Neuronal stem cell (in vitro differentiated cells): Measurements from ENCODE around the gene ABLIM3.
A peak's percentile ranks its signal among the peaks of the same experiment; 100 is the strongest.

Experiments
- DNase-seq: peaks from one replicate; pipeline ENCODE4 v3.0.0-alpha.2; 2013; ENCODE audit warnings: low spot score
- H2AFZ ChIP-seq: one replicate; pipeline ENCODE4 v1.6.1; 2013; ENCODE audit warnings: mild to moderate bottlenecking, low read length, inconsistent platforms
- H2AK5ac ChIP-seq: 2 replicates; pipeline ENCODE4 v1.6.1; 2013; ENCODE audit warnings: low read depth, mild to moderate bottlenecking, inconsistent platforms, low read length, moderate library complexity, mixed read lengths
- H2BK120ac ChIP-seq: 2 replicates; pipeline ENCODE4 v1.6.1; 2013; ENCODE audit warnings: low read depth, mild to moderate bottlenecking, inconsistent platforms, low read length, moderate library complexity, mixed read lengths
- H2BK12ac ChIP-seq: one replicate; pipeline ENCODE4 v1.6.1; 2013; ENCODE audit warnings: low read length, inconsistent platforms
- H2BK15ac ChIP-seq: 2 replicates; pipeline ENCODE4 v1.6.1; 2013; ENCODE audit warnings: mild to moderate bottlenecking, low read length, inconsistent platforms, mixed read lengths
- H2BK5ac ChIP-seq: one replicate; pipeline ENCODE4 v1.6.1; 2013; ENCODE audit warnings: inconsistent platforms, mild to moderate bottlenecking, low read length, moderate library complexity
- H3K14ac ChIP-seq: one replicate; pipeline ENCODE4 v1.6.1; 2013; ENCODE audit warnings: low read length, inconsistent platforms
- H3K18ac ChIP-seq: 2 replicates; pipeline ENCODE4 v1.6.1; 2013; ENCODE audit warnings: low read length, inconsistent platforms
- H3K23ac ChIP-seq: 2 replicates; pipeline ENCODE4 v1.6.1; 2013; ENCODE audit warnings: low read depth, mild to moderate bottlenecking, mixed read lengths, low read length, inconsistent platforms; ENCODE audit not compliant: poor library complexity
- H3K27ac ChIP-seq: replicated peaks from 3 replicates; pipeline ENCODE4 v1.5.1; 2013; ENCODE audit warnings: low read length, inconsistent platforms
- H3K27me3 ChIP-seq, 3 experiments: 2 replicates each; pipeline ENCODE4 v1.6.1; 2013; ENCODE audit warnings: low read length in 3 of 3, mild to moderate bottlenecking in 2 of 3, inconsistent platforms in 1 of 3, low read depth in 1 of 3, mixed read lengths in 1 of 3, moderate library complexity in 1 of 3; ENCODE audit not compliant: control insufficient read depth in 3 of 3, insufficient read depth in 3 of 3
- H3K36me3 ChIP-seq, 2 donors: replicated peaks in 1 of 2; 2 replicates each; pipeline ENCODE4 v1.6.1; 2013; ENCODE audit warnings: low read length in 2 of 2; ENCODE audit not compliant: control insufficient read depth in 2 of 2, insufficient read depth in 2 of 2
- H3K4ac ChIP-seq: 2 replicates; pipeline ENCODE4 v1.6.1; 2013; ENCODE audit warnings: inconsistent platforms, mild to moderate bottlenecking, low read length, moderate library complexity
- H3K4me1 ChIP-seq, 2 donors: 1 replicate in 1 of 2; 2 replicates in 1 of 2; pipeline ENCODE4 v1.6.1; 2013; ENCODE audit warnings: low read length in 2 of 2, low read depth in 1 of 2; ENCODE audit not compliant: control insufficient read depth in 2 of 2, insufficient read depth in 1 of 2
- H3K4me2 ChIP-seq: one replicate; pipeline ENCODE4 v1.6.1; 2013; ENCODE audit warnings: mild to moderate bottlenecking, low read length, inconsistent platforms; ENCODE audit not compliant: insufficient read depth, poor library complexity, severe bottlenecking
- H3K4me3 ChIP-seq, 2 donors: 2 replicates each; pipeline ENCODE4 v1.5.1; 2013; ENCODE audit warnings: low read length in 2 of 2, mild to moderate bottlenecking in 2 of 2, inconsistent platforms in 1 of 2, moderate library complexity in 1 of 2
- H3K79me1 ChIP-seq: one replicate; pipeline ENCODE4 v1.6.1; 2013; ENCODE audit warnings: low read depth, mild to moderate bottlenecking, inconsistent platforms, low read length, moderate library complexity
- H3K9ac ChIP-seq: one replicate; pipeline ENCODE4 v1.6.1; 2013; ENCODE audit warnings: mild to moderate bottlenecking, low read depth, low read length, inconsistent platforms; ENCODE audit not compliant: poor library complexity
- H3K9me3 ChIP-seq, 2 donors: replicated peaks in 1 of 2; 2 replicates each; pipeline versions ENCODE3 to v1.6.1; 2013; ENCODE audit warnings: low read length in 2 of 2, mild to moderate bottlenecking in 2 of 2, inconsistent platforms in 1 of 2, low read depth in 1 of 2, mixed read lengths in 1 of 2, moderate library complexity in 1 of 2; ENCODE audit not compliant: control insufficient read depth in 2 of 2, insufficient read depth in 1 of 2
- H4K8ac ChIP-seq: one replicate; pipeline ENCODE4 v1.6.1; 2013; ENCODE audit warnings: low read depth, mild to moderate bottlenecking, inconsistent platforms, low read length, moderate library complexity
- H4K91ac ChIP-seq: one replicate; pipeline ENCODE4 v1.6.1; 2013; ENCODE audit warnings: low read length, low read depth, mild to moderate bottlenecking, inconsistent platforms; ENCODE audit not compliant: poor library complexity
- WGBS, 2 donors: extraction: QIAGEN DNeasy Blood & Tissue Kit; methylation state at CpG; one replicate each; pipeline ENCODE4 v1.1.7; 2013; ENCODE audit warnings: missing lambda C conversion rate in 2 of 2, mixed read lengths in 1 of 2; ENCODE audit not compliant: insufficient read length in 2 of 2, insufficient replicate concordance in 1 of 2; ENCODE audit errors: extremely low coverage in 2 of 2; 5-methylcytosine and 5-hydroxymethylcytosine counted together

Gene ABLIM3

DNA sequence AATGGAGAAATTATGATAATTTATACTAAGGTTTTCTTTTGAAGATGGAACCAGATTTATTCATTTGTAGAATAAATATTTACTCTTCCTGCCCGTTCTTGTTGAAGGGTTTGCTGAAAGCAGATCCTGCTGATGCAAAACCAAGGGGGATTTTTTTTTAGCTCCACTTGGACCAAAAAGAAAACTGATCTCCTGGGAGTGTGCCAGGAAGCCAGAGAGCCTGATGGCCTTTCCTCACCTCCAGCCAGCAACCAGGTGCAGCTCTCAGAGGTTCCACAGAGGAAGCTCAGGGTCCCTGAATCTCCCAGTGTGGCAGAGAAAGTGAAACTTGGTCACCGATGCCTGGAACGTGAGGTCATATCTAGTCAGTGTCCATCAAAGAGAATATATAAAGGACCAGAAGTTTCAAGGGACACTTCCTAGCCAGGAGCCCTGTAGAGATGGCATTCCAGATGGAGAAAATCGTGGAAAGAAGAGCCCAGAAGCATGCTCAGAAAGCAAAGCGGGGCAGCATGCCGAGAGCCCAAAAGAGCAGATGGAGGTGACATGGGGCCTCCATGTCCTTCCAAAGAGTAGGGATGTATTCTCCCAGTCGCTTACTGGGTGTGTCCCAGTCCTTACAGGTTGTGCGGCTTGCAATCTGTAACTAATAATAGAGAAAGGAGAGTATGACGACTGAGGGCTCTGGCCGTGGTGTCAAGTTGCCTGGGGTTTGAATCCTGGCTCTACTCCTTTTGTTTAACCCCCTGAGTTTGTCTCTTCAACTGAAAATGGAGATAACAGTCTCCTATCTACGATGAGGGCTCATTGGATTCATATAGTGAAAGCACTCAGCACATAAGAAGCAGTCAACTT is 142.6 kb downstream of the ABLIM3 start:
- no peak overlapping the region for H4K8ac ChIP-seq
- no peaks in the 10 kb centered on the region for H3K36me3 ChIP-seq
- no peak overlapping the region for H3K14ac ChIP-seq
- no peak overlapping the region for H2AK5ac ChIP-seq
- no peak overlapping the region for H3K4me2 ChIP-seq
- no peak overlapping the region for H3K27ac ChIP-seq
- H3K4me1 ChIP-seq: no peaks in the 10 kb centered on the region
- no peak overlapping the region for H2BK5ac ChIP-seq
- H3K4me3 ChIP-seq: no peak overlapping the region
- peaks cover 0 to 11% (median 0%) of the 10 kb centered on the region in 3 experiments for H3K27me3 ChIP-seq
- no peak overlapping the region for H2BK12ac ChIP-seq
- WGBS, 2 donors: no CpG with 5 or more reads among the region's 11 CpGs
- no peak overlapping the region for H2BK120ac ChIP-seq
- H3K9me3 ChIP-seq: no peaks in the 10 kb centered on the region
- H4K91ac ChIP-seq: no peak overlapping the region
- no peak overlapping the region for H2BK15ac ChIP-seq
- H3K79me1 ChIP-seq: no peaks in the 10 kb centered on the region
- no peak overlapping the region for H3K9ac ChIP-seq
- no peak overlapping the region for H3K4ac ChIP-seq
- H3K23ac ChIP-seq: no peak overlapping the region
- no peak overlapping the region for H2AFZ ChIP-seq
- H3K18ac ChIP-seq: no peak overlapping the region
- no peak for DNase-seq

- no peak overlapping the region for H2BK5ac ChIP-seq
- no peak overlapping the region for H3K27ac ChIP-seq
- no peaks in the 10 kb centered on the region for H3K4me1 ChIP-seq
- no peak overlapping the region for H3K18ac ChIP-seq
- H3K14ac ChIP-seq: no peak overlapping the region
- DNase-seq: no peak
- no peak overlapping the region for H2BK120ac ChIP-seq
- no peaks in the 10 kb centered on the region for H3K36me3 ChIP-seq
- no peaks in the 10 kb centered on the region for H3K9me3 ChIP-seq
- H3K4me3 ChIP-seq: no peak overlapping the region
- H3K27me3 ChIP-seq: peaks cover 0 to 11% (median 0%) of the 10 kb centered on the region in 3 experiments
- H2AFZ ChIP-seq: no peak overlapping the region
- H2BK12ac ChIP-seq: no peak overlapping the region
- H4K91ac ChIP-seq: no peak overlapping the region
- H2BK15ac ChIP-seq: no peak overlapping the region
- no peak overlapping the region for H3K23ac ChIP-seq
- no CpG with 5 or more reads among the region's 5 CpGs for WGBS, 2 donors
- no peak overlapping the region for H3K4me2 ChIP-seq
- H4K8ac ChIP-seq: no peak overlapping the region
- no peak overlapping the region for H2AK5ac ChIP-seq
- H3K79me1 ChIP-seq: no peaks in the 10 kb centered on the region
- no peak overlapping the region for H3K9ac ChIP-seq
- H3K4ac ChIP-seq: no peak overlapping the region
Measured at GRCh38 chr5:149284501-149284900, 143.2 kb downstream of the ABLIM3 start.

GRCh38 chr5:149285153-149285552 is 143.9 kb downstream of the ABLIM3 start:
- no peak overlapping the region for H2BK15ac ChIP-seq
- H3K36me3 ChIP-seq: no peaks in the 10 kb centered on the region
- H2BK120ac ChIP-seq: no peak overlapping the region
- H3K79me1 ChIP-seq: no peaks in the 10 kb centered on the region
- no peak overlapping the region for H3K4ac ChIP-seq
- no peak overlapping the region for H2AFZ ChIP-seq
- no peak overlapping the region for H2BK5ac ChIP-seq
- DNase-seq: no peak
- H3K27ac ChIP-seq: no peak overlapping the region
- H3K9me3 ChIP-seq: no peaks in the 10 kb centered on the region
- H3K4me2 ChIP-seq: no peak overlapping the region
- no peak overlapping the region for H4K8ac ChIP-seq
- H3K4me1 ChIP-seq: no peaks in the 10 kb centered on the region
- no CpG with 5 or more reads among the region's 1 CpG for WGBS, 2 donors
- H2AK5ac ChIP-seq: no peak overlapping the region
- no peak overlapping the region for H3K9ac ChIP-seq
- peaks cover 0 to 11% (median 0%) of the 10 kb centered on the region in 3 experiments for H3K27me3 ChIP-seq
- no peak overlapping the region for H4K91ac ChIP-seq
- no peak overlapping the region for H3K23ac ChIP-seq
- H2BK12ac ChIP-seq: no peak overlapping the region
- no peak overlapping the region for H3K18ac ChIP-seq
- no peak overlapping the region for H3K4me3 ChIP-seq
- no peak overlapping the region for H3K14ac ChIP-seq

GRCh38 chr5:149288436-149288835 is 147.1 kb downstream of the ABLIM3 start:
- Histone ChIP-seq H3K9ac (no peak overlapping the region), H3K18ac (no peak overlapping the region), H2AFZ (peak overlapping the region; percentile 17), H3K4me3 (no peak overlapping the region), H4K8ac (no peak overlapping the region), H2BK120ac (no peak overlapping the region), H3K14ac (no peak overlapping the region), H2BK12ac (no peak overlapping the region), H3K23ac (no peak overlapping the region), H3K36me3 (no peaks in the 10 kb centered on the region), H3K27me3 (peaks cover 0 to 3% (median 0%) of the 10 kb centered on the region in 3 experiments), H3K4ac (no peak overlapping the region), H2BK15ac (no peak overlapping the region), H3K27ac (no peak overlapping the region), H2BK5ac (no peak overlapping the region), H3K9me3 (no peaks in the 10 kb centered on the region), H3K4me1 (no peaks in the 10 kb centered on the region), H3K79me1 (no peaks in the 10 kb centered on the region), H3K4me2 (no peak overlapping the region), H2AK5ac (no peak overlapping the region), H4K91ac (no peak overlapping the region)
- no CpG with 5 or more reads among the region's 8 CpGs for WGBS, 2 donors
- DNase-seq: no peak
